Ureter (tissue), 1 donor: ENCODE results near the gene CTTNBP2. TPM values are rescaled to one million over a fixed set of nuclear protein-coding genes. Genes with fewer than 3 reads are reported as not detected.

ENCODE experiments used
- DNase-seq: peaks from one replicate; pipeline ENCODE4 v3.0.0-alpha.2; 2020; ENCODE audit warnings: low spot score
- total RNA-seq: library from RNA; stranded (reverse); gene quantifications from one replicate; pipeline ENCODE4 v1.2.4, GENCODE V29; 2023
- donor health status: DM: yes; HTN: yes; CAD: no.

The CTTNBP2 gene
- total RNA-seq, 1 donor from 2014 or later = 16.6 TPM

DNA sequence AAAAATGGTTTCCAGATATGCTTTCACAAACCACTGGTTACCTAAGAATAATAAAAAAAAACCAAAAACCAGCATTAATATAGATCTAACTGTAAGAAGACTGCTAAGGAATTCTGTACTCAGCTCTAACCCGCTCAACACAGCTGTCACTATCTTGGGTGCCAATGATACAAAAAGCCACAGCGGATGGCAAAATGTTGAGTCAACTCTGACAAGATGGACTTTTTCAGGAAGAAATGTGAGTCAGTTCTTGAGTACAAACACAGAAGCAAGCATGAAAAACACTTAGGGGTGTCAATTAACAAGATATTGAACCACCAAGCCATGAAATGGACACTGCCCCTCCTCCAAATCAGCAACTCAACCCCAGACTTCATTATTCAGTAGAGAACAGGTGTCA, 55.0 kb downstream of the CTTNBP2 start:
- DNase-seq = no peak

DNA sequence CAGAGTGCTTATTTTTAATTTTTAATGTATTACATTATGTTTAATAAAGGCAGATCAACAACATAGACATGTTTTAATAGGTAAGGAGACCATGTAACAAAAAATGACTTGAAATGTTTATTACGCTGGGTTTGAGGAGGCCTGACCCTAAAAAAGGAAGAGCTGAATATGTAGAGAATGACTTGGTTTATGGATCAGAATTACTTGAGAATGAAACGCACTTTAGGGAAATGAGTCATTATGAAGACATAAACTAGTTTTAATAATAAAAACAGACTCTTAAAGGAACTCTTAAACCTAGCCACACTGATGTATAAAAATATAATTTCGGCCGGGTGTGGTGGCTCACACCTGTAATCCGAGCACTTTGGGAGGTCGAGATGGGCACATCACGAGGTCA, 56.5 kb downstream of the CTTNBP2 start:
- no peak for DNase-seq

DNA sequence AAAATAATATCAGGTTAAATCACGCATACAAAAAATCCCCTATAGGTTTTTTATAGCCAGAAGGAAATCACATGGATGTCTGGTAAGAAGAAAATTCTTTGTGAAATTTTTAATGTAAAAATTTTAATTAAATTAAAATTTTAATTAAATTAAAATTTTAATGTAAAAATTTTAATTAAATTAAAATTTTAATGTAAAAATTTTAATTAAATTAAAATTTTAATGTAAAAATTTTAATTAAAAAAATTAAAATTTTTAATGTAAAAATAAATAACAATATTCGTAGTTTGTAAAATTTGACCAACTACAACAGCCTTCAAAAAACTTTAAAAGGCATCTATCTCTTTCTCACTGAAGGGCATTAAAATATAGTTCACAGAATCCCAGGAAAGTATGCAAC, 61.5 kb downstream of the CTTNBP2 start:
- DNase-seq = no peak

DNA sequence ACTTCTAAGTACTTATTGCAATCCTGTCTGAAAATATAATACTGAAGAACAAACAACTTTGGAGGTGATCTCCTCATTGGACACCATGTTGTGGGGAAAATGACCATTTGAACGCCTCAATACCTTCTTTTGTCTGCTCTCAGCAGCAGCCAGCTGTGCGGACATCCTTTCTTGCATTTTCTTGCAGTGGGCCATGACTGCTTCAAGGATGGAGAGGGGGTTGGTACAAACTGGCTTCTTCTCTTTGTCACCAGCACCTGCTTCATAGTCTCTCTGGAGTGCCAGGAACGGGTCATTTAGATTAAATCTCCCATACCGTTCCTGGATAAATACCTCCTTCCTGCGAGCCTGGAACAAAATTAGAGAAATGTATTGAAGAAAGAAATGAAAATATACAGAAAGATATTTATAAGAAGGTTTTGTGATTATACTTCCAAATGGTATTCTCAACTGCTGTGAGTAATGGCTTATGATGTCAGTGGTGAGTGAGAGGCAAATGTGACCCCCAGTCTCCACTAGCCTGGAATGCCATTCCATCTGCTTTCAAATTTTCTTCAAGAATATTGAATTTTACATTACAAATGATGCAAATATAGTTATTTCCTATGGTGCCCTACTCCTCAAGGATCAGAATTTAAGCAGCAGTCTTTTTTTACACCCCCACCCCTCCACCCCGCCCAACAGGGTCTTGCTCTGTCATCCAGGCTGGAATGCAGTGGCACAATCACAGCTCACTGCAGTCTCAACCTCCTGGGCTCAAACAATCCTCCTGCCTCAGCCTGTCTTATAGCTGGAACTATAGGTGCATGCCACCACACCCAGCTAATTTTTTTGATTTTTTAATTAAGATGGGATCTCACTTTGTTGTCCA, 62.4 kb downstream of the CTTNBP2 start:
- no peak for DNase-seq

DNA sequence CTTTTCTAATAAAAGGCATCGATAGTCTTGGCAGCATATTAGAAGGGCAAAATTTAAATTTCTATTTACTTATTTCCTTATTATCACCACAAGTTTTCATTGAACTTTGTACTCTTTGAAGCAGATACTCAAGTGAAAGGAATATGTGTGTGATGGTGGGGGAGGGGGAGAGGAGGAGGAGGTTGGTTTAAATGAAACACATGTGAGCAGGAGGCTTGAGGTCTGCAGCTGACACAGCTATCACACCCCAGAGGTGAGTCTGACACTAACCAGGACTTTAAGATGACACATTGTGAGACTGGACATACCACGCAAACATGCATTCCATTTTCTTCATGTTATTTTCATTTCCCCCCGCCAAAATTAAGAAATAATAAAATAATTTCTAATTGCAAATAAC, 63.3 kb downstream of the CTTNBP2 start:
- DNase-seq = no peak

DNA sequence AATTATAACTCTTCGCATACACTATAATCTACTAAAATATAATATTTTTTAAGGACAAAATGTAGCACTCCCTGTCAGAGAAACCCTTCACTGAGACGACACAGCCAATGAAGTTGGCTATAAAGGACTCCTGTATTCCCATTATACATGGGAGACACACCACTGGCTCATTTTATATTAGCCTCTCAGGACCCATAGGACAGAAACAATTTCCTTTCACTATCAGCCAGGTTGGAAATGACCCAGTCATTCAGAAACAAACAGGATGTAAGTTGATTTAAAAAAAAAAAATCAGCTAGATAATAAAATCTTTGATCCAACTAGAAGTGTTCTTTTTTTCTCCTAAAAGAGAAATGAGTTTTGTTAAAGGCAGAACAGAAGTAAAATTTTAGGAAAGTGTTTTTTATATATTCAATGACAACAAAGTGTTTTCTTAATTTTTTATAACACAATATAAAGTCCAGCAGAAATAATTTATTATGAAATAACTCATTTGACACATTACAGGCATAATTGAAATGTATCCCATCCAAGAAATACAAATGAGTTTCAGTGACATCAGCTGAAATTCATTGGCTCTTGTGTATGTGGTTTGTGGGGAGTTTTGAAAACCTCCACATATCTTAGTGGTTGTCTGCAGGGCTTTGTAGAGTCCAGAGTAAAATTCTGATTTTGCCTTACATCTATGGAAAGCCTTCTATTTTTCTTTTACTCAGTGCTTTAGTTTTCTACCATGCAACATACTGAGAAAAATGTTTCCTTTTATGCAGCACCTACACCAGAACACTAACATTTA, 64.1 kb downstream of the CTTNBP2 start:
- DNase-seq = no peak

DNA sequence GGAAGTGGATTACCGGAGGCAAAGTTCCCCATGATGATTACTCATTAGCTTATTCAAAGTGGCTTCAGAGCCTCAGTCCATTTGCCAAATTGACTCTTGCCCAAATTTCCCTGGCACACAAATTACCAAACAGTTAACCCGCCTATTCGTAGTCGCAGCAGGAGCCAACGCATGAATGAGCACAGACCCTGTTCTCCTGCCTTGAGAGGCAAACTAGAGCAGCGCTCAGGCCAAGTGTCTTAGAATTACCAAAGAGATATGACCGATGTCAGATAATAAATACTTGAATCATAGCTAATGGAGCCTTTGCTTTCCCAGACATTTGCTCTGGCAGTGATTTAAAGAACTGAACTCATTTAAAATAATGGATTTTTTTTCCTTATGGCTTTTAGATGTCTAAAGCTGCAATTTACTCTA, 64.9 kb downstream of the CTTNBP2 start:
- DNase-seq = peak; percentile 52

DNA sequence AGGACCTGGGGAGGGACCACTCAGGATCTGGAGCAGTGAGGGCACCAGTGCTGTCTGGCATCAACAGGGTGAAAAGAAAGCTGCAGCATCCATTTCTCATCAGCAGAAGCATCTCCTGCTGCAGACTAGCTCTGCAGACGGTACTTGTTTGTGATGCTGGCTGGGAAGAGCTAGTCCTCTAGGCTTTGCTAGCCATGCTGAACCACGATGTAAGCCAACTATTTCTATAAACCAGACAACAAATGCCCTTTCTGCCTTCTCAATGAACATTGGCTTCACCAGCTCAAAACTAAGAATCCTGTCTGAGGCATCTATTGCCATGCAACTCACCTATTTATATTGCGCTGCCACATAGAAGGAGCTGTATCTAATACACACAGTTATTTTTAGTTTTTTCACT, 65.6 kb downstream of the CTTNBP2 start:
- no peak for DNase-seq

DNA sequence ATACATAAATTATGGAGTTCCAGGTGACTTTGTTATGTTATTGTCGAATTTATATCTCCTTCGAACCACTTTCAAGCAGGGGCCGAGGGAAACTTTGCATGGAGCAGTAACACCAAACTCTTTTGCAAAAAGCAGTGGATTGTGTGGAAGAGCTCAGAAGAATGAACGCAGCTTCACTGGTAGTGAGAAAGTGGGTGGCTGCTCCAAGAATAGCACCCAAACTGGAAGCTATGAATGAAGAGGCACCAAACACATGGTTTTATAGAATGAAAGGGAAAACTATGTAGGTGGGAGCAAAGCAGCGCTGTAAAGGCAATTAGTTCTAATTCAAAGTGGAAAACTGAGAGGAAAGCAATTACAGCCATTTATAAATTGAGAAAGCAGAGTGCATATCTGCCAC, 67.2 kb downstream of the CTTNBP2 start:
- no peak for DNase-seq

DNA sequence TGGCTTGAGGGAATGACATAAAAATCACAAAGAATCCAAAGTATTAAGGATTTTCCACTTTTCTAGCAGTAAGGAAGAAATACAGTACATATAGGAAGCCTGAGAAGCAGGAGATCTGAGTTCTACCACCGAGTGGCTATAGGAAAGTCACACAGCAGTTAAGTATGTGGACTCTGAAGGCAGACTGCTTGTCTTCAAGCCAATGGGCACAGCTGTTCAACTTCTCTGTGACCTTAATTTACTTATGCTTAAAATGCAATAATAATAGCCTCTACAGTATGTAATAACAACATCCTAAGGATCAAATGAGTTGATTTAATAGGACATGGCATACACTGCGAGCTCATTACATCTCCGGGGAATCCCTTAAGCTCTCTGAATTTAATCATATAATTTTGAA, 68.0 kb downstream of the CTTNBP2 start:
- no peak for DNase-seq

DNA sequence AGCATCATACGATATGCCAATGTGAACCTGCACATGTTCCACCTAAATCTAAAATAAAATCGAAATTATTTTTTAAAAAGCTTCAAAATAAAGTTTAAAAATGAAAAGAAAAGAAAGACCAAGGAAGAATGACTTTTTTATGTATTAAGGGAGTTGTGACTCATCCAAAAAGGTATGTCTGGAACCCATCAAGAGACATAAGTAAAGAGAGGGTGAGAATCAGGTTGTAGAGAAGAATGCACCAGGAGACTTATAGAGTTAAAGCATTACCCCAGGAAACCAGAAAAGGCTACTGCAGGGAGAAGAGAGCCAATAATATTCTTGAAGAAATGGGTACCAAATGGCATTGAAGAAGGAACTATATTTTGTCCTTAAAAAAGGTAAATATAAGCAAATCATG, 69.8 kb downstream of the CTTNBP2 start:
- DNase-seq = no peak

DNA sequence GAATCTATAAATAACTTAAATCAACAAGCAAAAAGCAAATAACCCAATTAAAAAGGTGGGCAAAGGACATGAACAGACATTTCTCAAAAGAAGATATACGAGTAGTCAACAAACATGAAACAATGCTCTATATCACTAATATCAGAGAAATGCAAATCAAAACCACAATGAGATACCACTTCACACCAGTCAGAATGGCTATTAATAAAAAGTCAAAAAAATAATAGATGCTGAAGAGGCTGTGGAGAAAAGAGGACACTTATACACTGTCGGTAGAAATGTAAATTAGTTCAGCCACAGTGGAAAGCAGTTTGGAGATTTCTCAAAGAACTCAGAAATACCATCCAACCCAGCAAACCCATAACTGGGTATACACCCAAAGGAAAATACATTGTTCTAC, 70.6 kb downstream of the CTTNBP2 start:
- no peak for DNase-seq

DNA sequence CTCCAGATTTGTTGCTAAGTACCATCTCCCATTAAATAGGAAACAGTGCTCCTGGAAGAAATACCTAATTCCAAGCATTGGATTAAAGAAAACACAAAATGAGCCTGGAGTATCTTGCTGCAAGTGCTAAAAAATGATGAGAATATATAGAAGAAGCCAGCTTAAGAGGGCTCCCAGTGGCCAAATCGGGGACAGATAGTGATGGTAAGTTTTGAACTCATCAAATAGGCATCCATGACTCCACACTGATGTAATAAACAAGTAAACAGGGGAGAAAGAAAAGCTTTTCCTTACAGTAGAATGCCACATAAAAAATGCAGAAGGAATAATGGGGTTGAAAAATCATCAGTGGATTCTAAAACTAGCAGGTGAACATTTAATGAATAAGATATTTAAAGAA, 72.4 kb downstream of the CTTNBP2 start:
- DNase-seq = no peak

DNA sequence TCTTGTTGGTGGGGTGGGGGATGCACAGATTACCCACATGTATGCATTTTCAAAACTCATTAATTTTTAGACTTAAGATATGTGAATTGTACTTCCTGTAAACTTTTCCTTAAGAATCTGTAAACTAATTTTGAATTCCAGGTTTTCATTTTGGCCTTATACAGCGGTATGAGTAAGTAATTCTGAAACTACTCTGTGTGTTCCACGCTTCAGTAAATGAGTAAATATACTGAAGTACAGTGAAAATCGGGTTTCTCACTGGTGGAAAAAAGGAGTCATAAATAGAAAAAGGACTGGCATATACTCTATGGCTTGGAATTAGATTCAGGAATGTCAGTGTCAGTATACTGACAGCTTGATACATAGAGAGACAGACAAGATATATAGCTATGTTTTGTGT, 72.8 kb downstream of the CTTNBP2 start:
- DNase-seq = no peak

DNA sequence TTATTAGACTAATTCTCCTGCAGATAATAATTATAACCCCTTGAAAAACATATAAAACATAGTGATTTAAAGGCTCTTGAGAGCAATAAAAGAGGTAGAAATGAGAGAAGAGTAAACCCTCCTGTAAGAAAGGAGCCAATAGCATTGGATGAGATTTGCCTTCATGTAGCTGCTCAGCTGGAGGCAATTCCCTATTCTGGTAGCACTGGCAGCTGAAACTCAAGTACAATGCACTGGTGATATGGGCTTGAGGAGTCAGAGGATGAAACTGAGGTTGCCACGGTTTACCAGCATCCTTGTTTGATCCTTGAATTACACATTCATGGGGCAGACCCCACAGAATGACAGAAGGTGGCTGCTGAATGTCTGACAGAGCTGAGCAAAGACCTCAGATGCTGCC, 76.4 kb downstream of the CTTNBP2 start:
- DNase-seq = no peak

DNA sequence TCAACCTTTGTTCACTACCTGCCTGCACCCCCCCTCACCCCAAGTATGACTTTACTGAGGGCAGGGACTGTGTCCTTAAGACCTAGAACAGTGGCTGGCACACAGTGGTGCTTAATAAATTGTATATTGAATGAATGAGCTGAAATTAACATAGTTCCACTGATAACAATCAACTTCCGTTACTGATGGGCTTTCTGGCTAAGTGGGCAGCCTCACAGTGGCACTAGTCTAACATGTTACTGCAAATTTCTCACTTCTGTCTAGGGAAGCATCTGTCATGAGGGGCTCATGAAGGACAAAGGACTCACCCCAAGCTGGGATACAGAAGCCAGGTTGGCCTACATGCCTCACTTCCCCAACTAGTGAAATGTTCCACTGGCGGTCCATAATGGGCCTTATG, 79.3 kb downstream of the CTTNBP2 start:
- no peak for DNase-seq

DNA sequence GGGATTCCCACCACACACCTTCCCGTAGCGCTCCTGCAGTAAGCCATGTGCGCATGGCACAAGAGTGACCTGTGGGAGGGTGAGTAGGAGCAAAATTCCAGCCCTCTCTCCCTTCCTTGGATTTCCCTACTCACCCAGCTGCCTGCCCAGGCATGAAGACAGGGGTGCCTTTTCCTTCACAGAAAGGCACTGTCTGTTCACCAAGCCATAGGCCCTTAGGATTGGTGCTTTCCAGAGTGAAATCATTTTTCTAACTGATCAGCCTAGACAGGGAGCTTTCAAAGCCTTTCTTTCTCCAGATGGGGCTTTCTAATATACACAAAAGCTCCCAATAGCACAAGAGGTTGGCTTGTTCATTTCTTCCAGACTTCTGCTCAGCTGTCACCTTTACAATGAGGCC, 79.7 kb downstream of the CTTNBP2 start:
- DNase-seq = no peak

DNA sequence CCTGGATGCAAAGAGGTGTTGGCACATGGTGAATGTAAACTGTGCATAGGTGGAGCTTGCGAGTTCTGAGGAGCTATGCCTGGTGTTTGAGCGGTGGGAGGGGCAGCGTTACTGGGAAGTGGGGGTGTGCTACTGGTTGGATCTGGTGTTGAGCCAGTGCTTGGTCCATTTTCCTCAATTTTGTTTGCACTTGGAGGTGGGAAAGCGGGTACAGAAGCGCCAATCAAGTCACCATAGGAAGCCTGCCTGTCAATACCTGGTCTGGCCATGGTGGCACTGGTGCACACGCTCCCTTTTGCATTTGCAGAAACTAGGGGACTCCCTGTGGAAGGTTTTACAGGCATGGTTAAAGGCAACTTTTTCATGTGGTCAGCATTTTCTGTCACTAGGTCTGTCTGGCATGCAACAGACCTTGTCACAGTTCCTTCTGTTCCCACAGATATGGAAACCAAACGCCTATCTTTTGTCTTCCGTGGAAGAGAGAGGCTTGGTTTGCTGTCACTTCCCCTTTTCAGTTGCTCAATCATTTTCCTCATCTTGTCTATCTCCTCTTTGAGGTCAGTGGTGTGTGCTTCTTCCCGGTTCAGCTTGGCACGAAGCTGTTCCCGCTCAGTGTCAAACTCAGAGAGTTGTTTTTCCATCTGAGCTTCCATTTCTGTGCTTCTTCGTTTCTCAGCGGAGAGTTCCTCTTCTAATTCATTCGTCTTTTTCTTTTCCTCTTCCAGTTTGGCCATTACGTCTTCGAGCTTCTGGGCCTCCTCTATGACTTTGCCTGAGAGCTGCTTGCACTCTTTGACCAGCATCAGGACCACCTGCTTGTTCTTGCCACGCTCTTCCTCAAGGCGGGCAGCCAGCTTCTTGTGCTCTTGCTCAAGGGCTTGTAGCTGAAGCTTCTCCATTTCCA, 81.1 kb downstream of the CTTNBP2 start:
- no peak for DNase-seq

DNA sequence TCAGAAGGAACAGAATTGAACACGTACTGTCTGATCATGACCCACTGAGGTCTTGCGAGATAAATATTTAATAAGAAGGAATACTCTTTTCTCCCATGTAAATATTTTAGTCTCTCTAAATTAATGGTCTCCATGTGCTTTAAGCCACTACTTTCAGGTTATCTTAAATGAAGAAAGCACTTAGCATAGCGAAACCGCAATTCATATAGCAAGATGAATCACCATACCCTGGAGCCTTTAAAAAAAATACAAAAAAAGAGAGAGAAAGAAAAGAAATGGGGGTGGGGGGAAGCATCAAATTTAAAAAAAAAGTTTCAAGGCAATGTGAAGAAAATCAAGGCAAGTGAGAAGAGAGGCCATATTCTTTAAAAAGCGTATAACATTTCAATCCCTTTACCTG, 82.5 kb downstream of the CTTNBP2 start:
- no peak for DNase-seq

DNA sequence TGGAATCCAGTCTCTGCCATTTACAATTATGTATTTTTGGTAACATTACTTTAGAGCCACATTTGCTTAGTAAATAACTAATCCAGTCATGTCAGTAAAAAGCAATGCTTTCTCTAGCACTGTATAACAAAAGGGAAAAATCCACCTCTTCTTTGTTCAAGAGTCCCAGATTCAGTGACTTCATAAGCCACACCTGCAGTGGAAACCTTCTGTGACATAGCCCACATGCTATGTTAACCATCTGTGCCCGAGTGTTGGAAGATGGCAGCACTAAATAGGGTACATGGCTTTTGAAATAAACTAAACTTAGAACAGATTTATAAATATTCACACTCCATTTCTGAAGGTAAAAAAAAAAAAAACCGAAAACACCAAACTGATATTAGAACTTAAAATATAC, 83.0 kb downstream of the CTTNBP2 start:
- DNase-seq = no peak

DNA sequence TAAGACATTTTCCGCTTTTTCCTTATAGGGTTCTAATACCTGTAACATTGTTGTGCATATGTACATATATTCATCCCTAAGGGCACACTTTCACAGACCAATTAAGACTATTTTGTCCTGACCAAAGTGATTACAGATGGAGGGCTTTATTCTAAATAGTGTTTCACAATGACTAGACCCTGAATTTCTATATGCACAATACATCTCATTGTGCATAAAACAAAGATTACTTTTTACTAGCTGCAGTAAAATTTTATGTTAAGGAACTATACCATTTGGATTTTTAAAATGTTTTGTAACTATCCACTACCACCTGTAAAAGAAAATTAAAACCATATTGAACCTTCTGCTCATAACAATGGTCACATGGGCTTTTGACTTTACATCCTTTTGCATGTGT, 87.8 kb downstream of the CTTNBP2 start:
- no peak for DNase-seq

DNA sequence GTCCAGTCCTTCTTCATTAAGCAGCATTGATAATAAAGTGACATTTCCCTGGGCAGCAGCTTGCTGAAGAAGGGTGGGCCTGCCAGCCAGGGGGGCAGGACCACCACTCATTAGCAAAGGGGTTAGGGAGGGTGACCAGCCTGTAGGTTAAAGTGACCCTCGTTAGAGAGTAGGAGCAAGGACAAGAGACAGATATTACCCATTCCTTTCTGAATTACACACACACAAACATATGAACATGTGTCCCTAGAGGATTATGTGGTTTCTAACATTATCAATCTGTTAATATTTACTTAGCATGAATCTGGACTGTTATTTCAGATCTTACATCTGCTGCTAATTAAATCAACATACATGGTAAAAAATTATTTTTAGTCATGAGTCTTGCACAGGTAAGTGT, 88.9 kb downstream of the CTTNBP2 start:
- DNase-seq = no peak
